Measurements from ENCODE around the gene CNN3.

CNN3 gene

DNA sequence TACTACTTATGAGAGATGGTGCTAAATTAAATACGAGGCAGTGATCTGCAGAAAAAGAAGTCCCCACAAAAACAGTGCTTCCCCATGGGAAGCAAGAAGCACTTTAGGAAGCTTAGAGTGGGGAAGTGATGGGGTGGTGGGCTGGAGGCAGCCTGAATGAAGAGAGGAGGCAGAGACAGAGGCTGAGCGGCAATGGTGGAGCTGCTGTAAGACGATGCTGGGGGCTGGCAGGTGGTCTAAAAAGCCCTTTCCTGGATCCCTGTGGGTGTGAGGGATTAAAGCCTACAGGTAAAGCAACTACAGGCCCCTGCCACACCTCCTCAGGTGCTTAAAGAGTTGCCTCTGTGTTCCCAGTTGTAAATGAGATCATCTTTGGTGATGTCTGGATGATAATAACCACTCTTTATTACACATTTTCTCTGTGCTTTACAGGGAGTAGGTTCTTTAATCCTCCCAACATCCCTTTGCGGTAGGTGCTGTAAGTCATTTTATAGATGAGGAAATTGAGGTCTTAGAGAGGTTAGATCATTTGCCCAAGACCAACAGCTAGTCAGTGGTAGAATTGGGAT lies 39.2 kb downstream of the CNN3 start:
- no peak for DNase-seq (ENCODE audit: low read depth in 2 of 2)

GRCh38 chr1:94887106-94887505 lies 39.8 kb downstream of the CNN3 start:
- DNase-seq (ENCODE audit: low read depth in 2 of 2), result no peak

- DNase-seq (ENCODE audit: low read depth in 2 of 2), result no peak
Measured at GRCh38 chr1:94886361-94886760, 40.5 kb downstream of the CNN3 start.

DNA sequence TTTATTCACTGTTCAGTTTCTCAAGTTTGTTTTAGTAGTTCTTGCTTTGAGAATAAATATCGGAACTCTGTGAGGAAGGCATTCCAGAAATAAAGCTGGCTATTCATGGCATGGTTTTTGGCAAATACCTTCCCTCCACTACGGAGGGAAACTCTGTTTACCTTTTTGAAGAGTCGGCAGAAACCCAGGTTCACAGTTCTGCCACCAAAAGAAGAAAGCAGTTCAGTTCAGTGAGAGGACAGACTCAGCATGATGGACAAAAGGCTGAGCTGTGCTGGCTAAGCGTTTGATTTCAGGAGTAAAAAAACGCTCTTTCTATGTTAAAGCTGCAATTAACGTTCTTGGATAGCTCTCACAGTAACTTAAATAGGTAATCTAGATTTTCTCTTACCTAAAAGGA lies 42.4 kb downstream of the CNN3 start:
- DNase-seq (ENCODE audit: low read depth in 2 of 2), result no peak

- no peak for DNase-seq (ENCODE audit: low read depth in 2 of 2)
Measured at GRCh38 chr1:94884106-94884505, 42.8 kb downstream of the CNN3 start.

DNA sequence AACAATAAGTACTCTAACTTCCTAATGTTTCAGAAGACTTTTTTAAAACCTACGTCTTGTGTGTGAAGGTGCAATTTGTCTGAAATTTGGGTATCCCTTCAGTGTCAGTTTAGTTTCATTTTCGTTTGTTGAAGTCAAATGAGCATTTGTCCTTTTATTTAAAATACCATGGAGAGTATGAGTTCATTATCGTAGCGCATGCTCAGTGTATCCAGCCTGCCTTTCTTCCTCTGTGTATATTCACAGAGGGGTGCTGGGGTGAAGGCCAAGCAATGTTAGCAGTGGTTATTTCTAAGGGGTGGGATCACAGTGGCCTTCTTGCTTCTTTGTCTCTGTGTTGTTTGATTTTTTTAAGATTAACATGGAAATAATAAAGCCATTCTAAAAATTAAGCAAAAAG lies 43.2 kb downstream of the CNN3 start:
- no peak for DNase-seq (ENCODE audit: low read depth in 2 of 2)

- DNase-seq (ENCODE audit: low read depth in 2 of 2), result no peak
Measured at GRCh38 chr1:94878329-94878728, 48.6 kb downstream of the CNN3 start.

- DNase-seq (ENCODE audit: low read depth in 2 of 2), result no peak
Measured at GRCh38 chr1:94876362-94876761, 50.5 kb downstream of the CNN3 start.

DNA sequence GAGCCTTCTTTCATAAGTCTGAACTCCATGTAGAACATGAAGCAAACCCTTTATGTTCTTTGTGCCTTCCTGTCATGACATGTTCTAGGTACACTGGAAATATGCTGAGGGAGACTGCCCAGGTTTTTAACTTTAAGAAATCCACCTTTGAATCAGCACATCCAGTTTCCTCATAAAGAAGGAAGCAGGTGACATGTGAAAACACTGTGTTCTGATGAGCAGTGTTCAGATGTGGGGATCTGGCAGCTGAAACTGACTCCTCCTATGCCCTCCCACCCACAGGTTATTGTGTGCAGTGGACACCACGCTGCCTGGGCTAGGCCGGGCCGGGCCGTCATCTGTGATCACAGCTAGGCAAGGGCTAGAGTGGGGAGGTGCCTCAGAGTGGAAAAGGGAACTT lies 51.1 kb downstream of the CNN3 start:
- no peak for DNase-seq (ENCODE audit: low read depth in 2 of 2)

DNA sequence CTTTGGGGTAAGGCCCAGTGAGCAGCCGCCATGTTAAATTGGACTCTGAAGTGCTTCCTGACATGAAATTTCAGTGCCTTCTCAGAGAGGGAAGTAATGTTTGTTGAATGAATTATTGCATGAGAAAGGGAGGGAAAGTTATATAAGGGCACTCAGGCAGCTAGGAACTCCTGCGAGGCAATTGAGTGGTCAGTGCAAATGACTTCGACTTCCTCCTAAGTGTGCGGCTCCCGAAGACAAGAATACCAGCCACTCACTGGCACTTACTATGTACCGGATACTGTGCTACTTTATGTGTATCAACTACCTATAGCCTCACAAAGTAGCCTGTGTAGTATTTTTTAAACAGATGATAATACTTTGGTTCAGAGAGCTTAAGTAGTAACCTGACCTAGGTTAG lies 52.5 kb downstream of the CNN3 start:
- DNase-seq (ENCODE audit: low read depth in 2 of 2), result no peak

GRCh38 chr1:94873520-94874351 lies 53.2 kb downstream of the CNN3 start:
- no peak for DNase-seq (ENCODE audit: low read depth in 2 of 2)

DNA sequence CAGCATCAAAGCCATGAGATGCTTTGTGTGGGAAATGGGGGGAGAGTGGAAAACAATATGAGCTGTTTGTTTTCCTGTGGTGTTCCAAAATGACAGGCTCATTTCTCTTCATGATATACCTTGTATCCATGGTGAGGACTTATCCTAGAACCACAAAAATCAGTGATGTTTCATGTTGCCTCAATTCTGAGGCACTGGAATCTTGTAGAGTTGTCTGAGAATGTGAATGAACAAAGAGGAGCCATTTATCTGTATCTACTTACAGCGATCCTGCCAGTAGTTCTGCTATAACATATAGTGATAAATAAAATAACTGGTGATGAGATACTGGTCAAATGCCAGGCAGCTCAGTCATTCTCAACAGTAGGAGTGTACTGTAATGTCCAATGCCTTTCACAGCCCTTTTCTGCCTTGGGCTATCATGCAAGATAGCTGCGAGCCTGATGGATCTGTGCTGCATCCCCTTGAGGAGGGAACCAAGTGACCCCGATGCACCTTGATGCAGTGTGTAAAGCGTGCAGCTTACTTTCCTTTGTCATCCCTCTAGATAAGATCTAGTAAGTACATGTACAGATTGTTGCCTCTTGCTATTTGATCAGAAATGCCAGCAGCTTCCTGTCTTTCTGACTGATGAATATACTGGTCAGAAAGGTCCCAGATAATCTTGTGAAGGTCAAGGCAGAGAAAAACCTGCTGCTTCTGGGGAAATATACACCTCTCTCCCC lies 54.0 kb downstream of the CNN3 start:
- DNase-seq (ENCODE audit: low read depth in 2 of 2), result no peak

DNA sequence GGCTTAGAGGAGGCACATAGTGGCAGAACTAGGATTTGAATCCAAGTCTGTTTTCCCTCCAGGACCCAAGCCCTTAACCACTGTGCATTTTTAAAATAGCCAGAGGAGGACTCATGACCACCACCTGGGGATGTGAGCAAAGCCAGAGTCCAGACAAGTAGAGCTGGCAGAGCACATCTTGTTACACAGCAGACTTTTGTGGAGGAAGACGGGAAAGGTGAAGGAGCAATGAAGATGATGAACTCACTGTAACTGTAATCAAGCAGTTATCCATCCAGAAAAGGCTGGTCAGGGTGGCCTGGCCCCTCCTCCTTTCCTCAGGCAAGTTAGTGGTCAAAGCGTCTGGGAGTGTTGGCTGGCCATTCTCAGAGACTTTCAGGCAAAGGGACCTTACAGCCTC lies 55.9 kb downstream of the CNN3 start:
- DNase-seq (ENCODE audit: low read depth in 2 of 2), result no peak

DNA sequence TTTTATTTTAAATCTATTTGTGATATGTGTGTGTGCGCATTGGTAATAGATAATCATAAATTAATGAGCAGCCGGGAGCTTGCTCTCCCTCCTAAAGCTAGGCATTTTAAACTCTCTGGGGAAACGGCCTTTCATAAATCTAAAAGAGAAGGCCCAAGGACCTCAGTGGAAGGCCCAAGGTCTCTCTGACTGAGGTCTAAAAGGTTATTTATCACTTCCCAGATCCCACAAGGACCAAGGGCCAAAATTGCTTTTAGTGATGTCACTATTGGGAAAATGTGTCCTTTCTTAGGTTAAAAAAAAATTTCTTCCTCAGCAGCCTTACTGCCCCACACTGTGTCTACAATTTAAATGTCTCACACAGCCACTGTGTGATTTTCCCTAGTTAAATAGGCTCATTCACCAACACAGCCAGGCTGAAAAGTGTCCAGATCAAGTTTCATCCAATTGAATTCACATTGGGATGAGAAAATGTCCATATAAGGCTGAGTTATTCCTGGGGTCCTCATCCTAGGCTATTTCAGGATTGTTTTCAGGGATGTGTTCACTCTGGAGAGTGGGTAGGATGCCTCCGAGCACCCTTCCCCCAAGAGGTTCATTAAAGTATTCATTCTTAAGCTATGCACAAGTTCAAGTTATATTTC lies 60.6 kb downstream of the CNN3 start:
- DNase-seq (ENCODE audit: low read depth in 2 of 2), result no peak

- no peak for DNase-seq (ENCODE audit: low read depth in 2 of 2)
Measured at GRCh38 chr1:94865360-94865759, 61.5 kb downstream of the CNN3 start.

- no peak for DNase-seq (ENCODE audit: low read depth in 2 of 2)
Measured at GRCh38 chr1:94864821-94865220, 62.1 kb downstream of the CNN3 start.

DNA sequence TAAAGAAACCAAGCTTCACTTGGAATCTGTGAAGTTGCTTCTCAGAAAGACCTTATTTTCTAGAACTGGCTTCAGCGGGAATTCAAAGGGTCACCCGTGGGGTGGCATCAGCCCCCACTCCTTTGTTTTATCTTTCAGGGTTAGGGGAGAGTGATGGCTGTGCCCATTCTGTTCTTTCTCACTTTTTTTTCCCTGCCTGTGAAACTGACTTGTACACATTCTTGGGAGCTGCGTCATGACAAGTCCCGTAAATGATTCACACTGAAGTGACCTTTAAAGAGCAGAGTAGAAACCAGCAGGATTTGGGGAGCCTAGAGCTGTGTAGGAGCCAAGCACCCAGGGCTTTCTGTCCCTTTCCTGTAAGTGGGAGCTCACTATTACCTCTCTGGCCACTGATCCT lies 63.0 kb downstream of the CNN3 start:
- no peak for DNase-seq (ENCODE audit: low read depth in 2 of 2)

DNA sequence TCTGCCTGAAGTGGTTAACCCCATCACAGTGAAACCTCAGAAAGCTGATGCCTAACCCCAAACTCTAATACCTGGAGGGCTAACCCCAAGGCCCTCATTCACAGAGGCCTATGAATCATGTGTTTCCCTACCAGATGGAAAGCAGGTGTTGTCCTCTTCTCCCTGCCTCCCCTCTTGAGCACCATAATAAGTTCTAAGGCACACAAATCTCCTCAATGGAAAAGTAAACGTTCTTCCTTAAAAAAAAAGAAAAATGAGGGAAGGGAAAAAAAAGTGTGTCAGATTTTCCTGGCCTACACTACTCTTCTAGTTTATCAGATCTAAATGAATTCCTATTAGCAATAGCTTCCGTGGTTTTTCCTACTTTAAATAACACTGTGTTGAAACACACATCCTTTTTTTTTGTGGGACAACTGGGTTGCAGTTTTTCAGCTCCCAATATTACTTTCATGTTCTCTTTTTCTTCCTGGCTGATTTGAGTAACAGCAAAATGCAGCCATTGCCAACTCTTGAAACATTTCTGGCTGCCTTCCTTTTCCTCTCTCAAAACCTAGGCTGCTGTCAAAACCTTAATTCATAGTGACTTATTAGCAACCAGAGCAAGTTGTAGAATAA lies 63.5 kb downstream of the CNN3 start:
- no peak for DNase-seq (ENCODE audit: low read depth in 2 of 2)

- DNase-seq (ENCODE audit: low read depth in 2 of 2), result no peak
Measured at GRCh38 chr1:94862718-94863117, 64.2 kb downstream of the CNN3 start.

DNA sequence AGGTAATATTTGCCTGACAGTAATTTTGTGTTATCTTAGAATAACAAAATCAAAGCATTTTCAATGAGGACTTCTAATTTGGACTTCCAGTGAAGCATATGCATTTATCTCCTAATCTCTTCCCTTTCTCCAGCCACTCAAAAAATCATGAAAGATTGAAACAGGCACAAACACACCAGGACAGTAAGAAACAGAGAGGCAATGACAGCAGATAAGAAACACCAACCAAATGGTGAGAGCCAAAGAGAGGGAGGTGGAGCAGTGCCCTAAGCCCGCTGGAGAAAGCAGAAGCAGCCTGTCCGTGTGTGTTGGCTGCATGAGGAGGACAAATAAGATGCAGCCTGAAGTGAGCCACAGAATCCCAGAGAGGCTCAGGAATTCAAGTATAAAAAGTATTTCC lies 67.7 kb downstream of the CNN3 start:
- no peak for DNase-seq (ENCODE audit: low read depth in 2 of 2)

- no peak for DNase-seq (ENCODE audit: low read depth in 2 of 2)
Measured at GRCh38 chr1:94858276-94858675, 68.6 kb downstream of the CNN3 start.

DNA sequence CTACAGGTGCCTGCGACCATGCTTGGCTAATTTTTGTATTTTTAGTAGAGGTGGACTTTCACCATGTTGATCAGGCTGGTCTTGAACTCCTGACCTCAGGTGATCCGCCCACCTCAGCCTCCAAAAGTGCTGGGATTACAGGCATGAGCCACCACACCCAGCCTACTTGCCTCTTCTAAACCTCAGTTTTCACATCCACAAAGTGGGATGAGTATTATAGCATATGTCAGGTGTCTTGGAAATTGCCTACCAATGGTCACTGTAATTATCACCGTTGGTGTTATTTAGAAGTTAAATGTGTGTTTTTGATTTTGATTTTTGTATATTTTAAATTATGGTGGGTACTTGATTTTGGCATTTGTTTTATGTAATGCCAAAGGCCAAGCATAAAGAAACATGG lies 70.0 kb downstream of the CNN3 start:
- no peak for DNase-seq (ENCODE audit: low read depth in 2 of 2)

Measured in stimulated activated CD8-positive, alpha-beta memory T cell treated with anti-CD3 and anti-CD28 coated beads, Interleukin-2, amount 100 ng/mL, for 48 hours (primary cell).